ENCODE measurements around the gene N4BP3.
A peak's percentile ranks its signal among the peaks of the same experiment; 100 is the strongest.
"Not testable (repeated sequence)": the region's sequence is repeated elsewhere in the genome, so short reads cannot be mapped to it uniquely, and the experiment has no call there.

DNA sequence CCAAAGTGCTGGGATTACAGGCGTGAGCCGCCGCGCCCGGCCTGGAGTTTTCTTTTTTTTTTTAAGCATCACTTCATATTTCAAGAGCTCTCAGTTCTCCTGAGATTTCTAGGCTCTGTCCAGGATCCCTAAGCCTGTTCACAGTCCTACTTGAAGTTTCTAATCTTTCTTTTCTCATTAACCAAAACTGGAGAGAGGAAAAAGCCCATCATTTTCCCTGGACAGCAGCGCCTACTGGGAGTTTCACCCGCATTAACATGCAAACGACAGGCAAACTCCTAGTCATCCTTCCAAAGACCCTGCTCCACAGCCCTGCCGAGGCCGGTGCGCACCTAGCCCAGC, 16.9 kb downstream of the N4BP3 start:
- TF ChIP-seq, protein P1, sequence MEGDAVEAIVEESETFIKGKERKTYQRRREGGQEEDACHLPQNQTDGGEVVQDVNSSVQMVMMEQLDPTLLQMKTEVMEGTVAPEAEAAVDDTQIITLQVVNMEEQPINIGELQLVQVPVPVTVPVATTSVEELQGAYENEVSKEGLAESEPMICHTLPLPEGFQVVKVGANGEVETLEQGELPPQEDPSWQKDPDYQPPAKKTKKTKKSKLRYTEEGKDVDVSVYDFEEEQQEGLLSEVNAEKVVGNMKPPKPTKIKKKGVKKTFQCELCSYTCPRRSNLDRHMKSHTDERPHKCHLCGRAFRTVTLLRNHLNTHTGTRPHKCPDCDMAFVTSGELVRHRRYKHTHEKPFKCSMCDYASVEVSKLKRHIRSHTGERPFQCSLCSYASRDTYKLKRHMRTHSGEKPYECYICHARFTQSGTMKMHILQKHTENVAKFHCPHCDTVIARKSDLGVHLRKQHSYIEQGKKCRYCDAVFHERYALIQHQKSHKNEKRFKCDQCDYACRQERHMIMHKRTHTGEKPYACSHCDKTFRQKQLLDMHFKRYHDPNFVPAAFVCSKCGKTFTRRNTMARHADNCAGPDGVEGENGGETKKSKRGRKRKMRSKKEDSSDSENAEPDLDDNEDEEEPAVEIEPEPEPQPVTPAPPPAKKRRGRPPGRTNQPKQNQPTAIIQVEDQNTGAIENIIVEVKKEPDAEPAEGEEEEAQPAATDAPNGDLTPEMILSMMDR (IDR thresholded peaks at IDR 0.05): peak; percentile 19
- not testable (repeated sequence) for TF ChIP-seq ZFX (IDR thresholded peaks at IDR 0.05; ENCODE audit: borderline replicate concordance)
